Pons (tissue), 1 donor: ENCODE measurements around the gene GGPS1.
"Not testable (repeated sequence)": the region's sequence is repeated elsewhere in the genome, so short reads cannot be mapped to it uniquely, and the experiment has no call there.

Source experiments
- DNase-seq: peaks from one replicate; pipeline ENCODE4 v3.0.0-alpha.2; 2016; ENCODE audit warnings: low spot score

The GGPS1 gene

DNA sequence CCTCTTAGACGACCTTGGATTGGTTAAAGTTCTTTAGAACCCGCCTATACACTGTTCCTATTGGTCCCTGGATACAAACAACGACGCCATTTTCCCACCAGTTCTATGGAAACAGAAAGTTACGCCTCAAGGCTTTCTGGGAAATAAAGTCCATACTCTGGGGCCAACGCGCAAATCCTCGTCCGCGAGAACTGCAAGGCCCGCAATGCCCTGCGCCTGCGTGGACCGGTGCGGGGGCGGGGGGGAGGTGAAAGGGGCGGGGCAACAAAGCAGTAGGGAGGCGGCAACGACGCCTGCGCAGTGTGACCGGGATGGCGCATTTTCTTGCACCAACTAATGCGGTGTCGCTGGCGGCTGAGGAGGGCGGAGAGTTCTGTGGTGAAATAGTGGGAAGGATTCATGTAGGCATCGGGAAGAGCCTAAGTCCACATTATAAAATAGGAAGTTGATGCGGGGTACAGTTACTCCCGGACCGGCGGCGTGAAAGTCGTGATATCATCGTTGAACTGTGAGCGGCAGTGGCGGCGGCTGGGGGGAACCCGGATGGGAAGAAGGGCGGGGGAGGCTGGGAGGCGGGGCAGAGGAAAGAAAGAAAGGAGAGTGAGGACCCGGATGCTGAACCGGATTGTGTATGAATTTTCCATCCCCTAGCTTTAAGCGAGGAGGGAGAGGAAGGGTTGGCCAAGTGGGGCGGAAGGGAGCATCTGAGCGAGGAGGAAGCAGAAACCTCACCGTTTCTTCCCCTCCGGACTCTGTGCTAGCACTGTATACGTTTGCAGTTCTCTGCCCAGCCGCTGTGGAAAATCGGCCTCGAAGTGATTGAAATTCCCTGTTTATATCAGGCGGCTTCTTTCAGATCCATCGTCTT lies at the start of gene GGPS1:
TSS of gene GGPS1 (plus strand) at position 300 of the 868 bp plus-strand sequence. CDS start 6,695 bp downstream, outside the sequence.
- DNase-seq, result peak; percentile 100

DNA sequence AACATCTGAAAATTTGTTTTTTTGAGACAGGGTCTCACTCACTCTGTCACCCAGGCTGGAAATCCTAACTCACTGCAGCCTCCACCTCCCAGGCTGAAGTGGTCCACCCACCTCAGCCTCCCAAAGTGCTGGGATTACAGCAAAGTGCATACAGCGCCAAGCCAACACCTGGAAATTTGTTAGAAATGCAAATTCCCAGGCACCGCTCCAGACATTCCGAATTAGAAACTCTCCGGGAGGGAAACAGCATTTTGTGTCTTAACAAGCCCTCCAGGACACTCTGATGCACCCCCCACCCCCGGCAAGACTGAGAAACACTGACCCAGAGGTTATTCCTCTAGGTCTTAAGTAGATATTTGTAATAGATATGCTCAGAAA lies 49.5 kb upstream of the GGPS1 start:
- DNase-seq, result no peak

DNA sequence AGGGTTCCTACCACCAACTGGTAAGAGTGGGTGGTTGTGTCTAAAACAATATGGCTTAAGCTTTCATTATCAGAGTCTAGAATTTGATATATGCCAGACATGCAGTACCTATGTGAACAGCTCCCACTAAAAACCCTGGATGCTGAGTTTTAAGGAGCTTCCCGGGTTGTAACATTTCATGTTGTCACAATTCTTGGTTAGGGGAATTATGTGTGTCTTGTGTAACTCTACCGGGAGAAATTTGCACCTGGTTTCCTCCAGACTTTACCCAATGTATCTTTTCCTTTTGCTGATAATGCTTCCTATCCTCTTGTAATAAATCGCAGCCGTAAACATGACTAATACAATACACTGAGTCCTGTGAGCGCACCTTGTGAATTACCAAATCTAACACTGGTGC lies 48.7 kb upstream of the GGPS1 start:
- DNase-seq, result no peak

DNA sequence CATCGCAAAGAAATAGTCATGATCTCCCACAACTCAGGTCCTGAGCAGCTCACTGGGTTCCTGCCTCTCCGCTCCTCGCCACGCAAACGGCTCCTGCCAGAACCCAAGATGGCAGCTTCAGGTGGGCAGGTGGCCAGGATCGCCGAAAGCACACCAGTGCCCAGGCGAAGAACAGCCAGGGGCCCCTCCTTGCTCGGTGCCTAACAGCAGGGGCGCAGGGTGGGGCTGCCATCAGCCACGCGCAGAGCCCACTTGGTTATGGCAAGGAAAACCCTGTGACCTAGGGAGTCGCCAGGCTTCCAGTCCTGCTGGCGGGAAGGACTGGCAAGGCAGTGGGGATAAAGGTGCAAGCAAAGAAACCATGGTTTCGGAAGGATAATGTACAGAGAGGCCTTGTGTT lies 47.9 kb upstream of the GGPS1 start:
- no peak for DNase-seq

DNA sequence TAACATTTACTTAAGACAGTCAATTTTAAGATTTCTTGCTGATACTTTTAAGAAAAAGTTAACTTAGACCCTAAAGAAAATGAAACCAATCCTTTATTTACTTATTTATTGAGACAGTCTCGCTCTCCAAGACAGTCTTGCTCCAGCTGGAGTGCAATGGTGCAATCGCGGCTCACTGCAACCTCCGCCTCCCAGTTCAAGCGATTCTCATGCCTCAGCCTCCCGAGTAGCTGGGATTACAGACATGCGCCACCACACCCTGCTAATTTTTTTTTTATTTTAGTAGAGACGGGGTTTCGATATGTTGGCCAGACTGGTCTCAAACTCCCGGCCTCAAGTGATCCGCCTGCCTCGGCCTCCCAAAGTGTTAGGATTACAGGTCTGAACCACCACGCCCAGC lies 44.7 kb upstream of the GGPS1 start:
- not testable (repeated sequence) for DNase-seq

DNA sequence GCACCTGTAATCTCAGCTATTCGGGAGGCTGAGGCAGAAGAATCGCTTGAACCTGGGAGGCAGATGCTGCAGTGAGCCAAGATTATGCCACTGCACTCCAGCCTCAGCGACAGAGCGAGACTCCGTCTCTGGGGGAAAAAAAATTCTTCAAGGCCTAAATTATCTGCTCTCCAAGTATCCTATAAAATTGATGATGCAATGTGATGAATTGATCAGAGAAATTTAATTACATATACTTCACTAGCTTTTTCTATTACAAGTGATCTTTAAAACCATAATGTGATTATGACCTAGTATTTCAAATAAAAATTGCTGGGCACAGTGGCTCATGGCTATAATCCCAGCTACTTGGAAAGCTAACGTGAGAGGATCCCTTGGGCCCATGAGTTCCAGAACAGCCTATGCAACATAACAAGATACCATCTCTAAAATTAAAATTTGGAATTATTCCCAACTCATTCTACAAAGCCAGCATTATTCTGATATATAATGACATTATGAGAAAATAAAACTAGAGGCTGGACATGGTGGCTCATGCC lies 44.1 kb upstream of the GGPS1 start:
- DNase-seq, result no peak

DNA sequence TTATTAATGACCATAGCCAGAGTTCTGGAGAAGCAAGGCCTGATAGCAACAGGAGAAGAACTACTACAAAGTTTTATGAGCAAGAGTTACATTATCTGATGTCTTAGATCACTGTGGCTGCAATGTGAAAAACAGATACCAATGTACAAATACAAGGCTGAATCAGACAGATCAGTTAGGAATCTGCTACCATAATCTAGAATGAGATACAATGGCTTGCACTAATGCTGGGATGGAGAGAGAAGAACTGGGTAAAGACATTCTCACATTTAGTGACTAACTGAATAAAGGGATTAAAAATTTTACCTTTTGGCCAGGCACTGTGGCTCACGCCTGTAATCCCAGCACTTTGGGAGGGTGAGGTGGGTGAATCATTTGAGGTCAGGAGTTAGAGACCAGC lies 41.7 kb upstream of the GGPS1 start:
- no peak for DNase-seq

DNA sequence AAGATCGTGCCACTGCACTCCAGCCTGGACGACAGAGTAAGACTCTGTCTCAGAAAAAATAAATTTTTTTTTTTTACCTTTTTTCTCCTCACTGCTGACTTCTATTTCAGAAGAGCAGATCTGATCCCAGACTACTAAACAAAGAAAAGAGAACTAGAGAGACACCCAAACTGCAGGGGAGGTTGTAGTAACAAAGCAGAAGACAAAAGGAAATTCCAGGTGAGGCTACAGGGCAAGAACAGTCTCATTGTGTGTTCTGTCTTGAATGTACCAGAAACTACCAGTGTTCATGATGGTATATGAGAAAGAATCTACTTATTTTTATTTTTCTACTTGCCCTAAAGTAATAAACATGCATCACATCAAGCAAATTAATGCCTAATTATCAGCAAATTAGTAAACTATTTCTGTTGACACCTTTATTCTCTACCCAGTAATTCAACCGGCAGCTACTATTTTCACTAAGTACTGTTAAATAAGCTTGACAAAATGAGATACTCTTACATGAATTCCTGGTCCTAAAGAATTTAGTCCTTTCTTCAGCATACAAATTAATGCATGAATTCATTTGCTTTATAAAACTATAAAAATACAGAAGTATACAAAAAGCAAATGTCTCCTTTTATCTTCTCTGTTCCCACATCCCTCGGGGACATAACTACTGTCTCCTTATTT lies 41.0 kb upstream of the GGPS1 start:
- no peak for DNase-seq

DNA sequence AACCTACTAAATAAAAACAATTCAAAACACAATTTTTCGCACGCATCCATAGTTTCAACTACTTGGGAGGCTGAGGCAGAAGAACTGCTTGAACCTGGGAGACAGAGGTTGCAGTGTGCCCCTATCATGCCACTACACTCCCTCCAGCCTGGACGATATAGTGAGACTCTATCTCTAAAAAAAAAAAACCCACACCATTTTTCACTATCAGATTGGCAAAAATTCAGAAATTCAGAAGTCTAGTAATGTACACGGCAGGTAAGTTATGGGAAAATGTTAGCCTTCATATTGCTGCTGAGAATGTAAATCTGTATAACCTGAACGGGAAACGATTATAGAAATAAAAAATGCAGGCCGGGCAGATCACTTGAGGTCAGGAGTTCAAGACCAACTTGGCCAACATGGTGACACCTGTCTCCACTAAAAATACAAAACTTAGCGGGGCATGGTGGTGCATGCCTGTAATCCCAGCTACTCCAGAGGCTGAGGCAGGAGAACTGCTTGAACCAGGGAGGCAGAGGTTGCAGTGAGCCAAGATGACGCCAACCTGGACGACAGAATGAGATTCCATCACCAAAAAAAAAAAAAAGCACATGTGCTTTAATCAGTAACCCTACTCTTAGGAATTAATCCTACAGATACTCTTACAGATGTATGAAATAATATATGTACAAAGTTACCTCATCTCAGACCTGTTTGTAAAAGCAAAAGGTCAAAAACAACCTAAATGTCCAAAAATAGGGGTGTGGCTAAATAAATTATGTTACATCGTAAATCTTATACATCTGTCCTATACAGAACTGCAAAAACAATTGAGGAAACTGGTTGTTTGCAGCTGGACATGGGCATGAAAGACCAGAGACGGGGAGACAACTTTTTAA lies 38.3 kb upstream of the GGPS1 start:
- no peak for DNase-seq

DNA sequence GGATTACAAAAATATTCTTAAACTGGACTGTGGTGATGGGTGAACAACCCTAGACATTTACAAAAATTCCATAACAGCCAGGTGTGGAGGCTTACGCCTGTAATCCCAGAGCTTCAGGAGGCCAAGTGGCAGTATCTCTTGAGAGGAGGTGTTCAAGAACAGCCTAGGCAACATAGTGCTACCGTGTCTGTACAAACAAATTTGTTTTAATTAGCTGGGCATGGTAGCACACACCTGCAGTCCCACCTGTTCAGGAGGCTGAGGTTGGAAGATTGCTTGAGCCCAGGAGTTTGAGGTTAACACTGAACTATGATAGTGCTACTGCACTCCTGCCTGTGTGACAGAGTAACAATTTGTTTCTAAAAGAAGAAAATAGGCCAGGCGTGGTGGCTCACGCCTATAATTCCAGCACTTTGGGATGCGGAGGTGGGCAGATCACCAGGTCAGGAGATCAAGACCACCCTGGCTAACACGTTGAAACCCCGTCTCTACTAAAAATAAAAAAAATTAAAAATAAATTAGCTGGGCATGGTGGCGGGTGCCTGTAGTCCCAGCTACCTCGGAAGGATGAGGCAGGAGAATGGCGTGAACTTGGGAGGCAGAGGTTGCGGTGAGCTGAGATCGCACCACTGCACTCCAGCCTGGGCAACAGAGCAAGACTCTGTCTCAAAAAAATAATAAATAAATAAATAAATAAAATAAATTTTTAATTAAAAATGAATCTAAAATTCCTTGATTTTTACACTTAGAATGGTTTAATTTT lies 37.4 kb upstream of the GGPS1 start:
- no peak for DNase-seq

DNA sequence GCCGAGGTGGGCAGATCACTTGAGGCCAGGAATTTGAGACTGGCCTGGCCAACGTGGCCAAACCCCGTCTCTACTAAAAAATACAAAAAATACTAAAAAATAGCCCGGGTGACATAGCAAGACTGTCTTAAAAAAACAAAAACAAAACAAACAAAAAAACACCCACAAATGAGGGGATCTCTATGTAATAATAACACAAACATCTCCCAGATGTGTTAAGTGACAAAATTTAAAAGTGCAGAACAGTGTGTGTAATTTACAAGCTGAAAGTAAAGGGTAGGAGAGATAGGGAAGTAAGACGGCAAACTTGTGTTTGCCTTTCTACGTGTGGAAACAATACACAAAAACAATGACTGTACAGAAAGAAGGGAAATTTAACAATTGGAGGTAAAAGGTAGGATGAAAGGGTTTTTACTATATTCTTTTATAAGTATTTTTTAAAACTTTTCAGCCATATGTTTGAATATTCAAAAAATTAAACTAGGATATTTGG lies 36.7 kb upstream of the GGPS1 start:
- DNase-seq, result no peak

DNA sequence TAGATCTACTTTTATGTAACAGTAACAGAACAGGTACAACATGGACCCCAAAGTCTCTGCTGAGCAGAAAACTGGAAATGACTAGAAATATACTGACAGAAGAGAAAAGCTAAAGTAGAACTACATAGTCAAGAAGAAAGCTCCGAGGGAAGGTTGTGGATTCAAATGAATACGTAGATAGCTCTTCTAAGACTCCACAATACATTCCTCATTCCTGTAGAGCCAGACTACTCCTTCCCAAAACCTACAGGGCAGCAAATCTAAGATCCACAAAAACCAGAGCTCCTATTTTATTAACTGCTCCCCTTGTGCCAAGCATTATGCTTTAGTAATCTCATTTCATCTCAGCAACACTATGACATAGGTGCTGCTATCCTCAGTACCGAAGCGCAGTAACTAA lies 35.6 kb upstream of the GGPS1 start:
- DNase-seq, result no peak

DNA sequence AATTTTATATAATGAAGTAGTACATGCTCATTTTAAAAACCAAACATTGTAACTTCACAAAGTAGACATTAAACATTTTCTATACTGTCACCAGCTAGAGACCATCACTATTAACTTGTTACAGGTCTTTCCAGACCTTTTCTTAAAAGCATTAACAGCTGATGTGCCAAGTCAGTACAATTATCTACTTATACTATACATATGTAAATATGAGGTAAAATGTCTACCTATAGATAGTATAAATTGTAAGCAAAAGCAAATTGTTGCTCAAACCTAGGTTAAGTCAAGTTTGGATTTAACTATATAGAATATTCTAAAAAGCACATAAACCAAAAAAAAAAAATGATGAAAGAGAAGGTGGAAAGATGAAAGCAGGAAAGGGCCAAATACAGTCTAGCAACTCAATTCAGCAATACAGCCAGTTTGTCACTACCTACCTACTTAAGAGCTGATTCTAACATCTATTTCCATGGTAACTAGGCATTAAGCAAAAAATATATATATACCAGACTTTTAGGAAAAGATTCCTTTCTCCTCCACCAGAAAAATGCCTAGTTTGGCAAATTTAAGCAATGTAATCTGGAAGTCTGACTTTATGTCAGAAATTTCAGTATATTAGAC lies 34.9 kb upstream of the GGPS1 start:
- DNase-seq, result no peak

DNA sequence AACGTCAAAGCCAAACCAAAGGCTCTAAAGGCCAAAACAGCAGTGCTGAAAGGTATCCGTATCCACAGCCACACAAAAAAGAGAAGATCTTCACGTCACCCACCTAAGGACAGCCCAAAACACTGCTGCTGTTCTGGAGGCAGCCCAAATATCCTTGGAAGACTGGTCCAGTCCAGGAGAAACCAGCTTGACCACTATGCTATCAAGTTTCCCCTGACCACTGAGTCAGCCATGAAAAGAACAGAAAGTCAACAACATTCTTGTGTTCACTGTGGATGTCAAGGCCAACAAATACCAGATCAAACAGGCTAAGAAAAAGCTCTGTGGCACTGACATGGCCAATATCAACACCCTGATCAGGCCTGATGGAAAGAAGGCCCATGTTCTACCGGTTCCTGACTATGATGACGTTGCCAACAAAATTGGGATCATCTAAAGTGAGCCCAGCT lies 32.4 kb upstream of the GGPS1 start:
- DNase-seq, result no peak

DNA sequence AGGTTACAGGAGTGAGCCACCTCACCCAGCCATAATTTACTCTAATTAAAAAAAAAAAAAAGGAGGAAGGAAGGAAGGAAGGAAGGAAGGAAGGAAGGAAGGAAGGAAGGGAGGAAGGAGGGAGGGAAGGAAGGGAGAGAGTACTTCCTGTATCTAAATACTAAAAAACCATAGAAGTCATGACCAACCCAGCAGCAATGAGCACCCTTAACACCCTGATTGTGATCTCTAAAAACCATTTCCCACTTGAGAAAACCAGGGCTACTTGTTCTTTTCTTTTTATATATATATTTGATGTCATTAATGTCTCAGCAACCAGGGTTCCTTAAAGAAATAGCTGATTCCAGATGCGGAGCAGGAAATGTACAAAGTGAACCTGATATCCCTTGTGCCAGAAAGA lies 31.6 kb upstream of the GGPS1 start:
- no peak for DNase-seq

DNA sequence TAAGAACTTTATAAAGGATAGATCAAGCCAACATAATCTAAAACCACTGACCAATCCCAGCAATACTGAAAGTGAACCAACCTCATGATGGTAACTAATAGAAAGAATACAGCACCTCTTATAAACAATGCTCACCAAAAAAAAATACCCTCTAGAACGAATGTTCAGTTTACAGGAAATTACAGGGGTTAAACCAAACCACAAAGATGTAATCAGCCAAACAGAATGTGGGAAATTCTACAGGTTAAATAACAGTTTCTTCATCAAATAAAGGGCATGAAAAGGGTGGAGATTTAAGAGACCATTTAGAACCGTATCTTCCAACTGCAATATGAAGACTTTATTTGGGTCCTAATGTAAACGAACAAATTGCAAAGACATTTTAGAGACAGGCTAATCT lies 30.8 kb upstream of the GGPS1 start:
- no peak for DNase-seq

DNA sequence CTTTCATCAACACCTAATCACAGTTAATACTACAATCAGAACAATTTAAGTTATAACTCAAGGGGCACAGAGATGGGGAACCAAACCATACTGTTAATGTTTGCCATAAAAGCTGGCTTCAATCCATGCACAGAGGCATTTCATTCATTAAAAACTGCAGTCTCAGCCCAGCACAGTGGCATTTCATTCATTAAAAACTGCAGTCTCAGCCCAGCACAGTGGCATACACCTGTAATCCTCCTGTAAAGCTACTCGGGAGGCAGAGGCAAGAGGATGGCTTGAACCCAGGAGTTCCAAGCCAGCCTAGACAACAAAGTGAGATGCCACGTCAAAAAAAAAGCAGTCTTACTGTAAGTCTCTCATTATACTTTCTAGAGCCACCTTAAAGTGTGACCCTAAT lies 29.6 kb upstream of the GGPS1 start:
- no peak for DNase-seq

DNA sequence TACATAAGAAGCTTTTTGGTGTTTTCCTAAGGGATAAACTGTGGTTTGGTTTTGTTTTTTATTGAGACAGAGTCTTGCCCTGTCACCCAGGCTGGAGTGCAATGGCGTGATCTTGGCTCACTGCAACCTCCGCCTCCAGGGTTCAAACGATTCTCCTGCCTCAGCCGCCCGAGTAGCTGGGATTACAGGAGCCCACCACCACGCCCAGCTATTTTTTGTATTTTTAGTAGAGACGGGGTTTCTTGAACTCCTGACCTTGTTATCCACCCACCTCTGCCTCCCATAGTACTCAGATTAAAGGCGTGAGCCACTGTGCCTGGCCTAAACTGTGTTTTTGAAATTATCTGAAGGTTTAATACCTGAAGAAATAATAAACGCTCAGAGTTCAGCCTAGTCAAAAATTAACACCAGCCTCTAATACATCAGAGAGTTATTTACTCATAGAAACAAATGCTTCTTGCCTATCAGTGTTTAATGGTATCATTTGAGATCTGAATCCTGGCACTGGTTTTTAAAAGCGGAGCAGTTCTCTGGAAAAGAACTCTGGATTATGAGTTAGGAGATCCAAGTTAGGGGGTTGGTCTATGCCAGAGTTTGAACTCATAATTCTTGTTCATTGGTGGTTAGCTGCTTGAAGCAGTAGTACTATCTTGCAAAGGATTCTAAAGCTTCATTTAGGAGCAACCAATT lies 29.1 kb upstream of the GGPS1 start:
- no peak for DNase-seq

DNA sequence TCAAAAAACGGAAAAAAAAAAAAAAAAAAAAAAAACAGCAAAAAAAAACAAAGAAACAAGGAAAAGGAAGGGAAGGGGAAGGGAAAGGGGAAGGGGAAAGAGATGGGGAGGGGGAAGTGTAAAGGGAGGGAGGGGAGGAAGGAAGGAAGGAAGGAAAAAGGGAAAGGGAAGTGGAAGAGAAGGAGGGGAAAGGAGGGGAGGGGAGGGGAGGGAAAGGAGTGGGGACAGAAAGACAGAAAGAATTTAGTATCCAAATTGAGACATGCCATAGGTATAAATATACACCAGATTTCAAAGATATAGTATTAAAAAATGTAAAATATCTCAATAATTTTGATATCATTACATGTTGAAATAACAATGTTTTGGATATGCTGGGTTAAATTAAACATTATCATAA lies 26.2 kb upstream of the GGPS1 start:
- DNase-seq, result no peak
